ENCODE results near the gene ATP6V1F.

DNA sequence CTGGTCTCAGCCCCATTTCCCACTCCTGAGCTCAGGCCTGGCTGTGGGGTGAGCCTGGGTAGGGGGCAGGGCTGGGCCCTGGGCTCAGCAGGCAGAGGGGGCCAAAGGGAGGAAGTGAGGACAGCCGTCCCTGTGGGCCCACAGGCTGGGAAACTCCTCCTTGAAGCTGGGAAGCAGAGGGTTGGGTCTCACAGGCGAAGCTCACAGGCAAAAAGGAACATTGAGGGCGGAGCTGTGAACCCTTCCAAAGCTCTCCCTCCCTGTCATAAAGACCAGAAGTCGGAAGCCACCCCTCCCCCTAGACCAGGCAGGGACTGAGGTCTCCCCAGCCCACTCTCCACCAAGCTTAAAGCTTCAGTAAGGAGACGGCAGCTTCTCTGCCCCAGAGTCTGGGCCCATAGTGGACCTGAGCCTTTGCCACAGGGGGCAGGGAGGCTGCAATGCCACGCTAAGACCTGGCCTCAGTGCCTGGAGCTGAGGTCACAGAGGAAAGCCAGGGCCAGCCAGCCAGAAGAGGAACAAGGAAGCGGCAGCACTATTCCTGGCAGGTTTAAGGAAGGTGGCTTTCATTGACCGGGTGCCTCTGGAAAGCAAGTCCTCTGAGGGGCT, 48.9 kb downstream of the ATP6V1F start:
- TF ChIP-seq GATA2 (IDR thresholded peaks at IDR 0.05; ENCODE audit: low read depth, low read length): no peak
- no peak for TF ChIP-seq GATA3 (IDR thresholded peaks at IDR 0.05; ENCODE audit: low read depth, low read length)

Measured in SH-SY5Y (cell line).